Right lobe of liver (tissue), 6 donors: Measurements from ENCODE around the gene HERC6. TPM values are rescaled to one million over a fixed set of nuclear protein-coding genes. Genes with fewer than 3 reads are reported as not detected.

ENCODE experiments used
- ATAC-seq, 4 donors: fragments of 200-7000 bp; cut with Tn5 transposase; one replicate each; pipeline ENCODE4 v1.9.1; 2020; ENCODE audit warnings: mild to moderate bottlenecking in 4 of 4, moderate library complexity in 4 of 4
- DNase-seq, 3 donors: peaks; one replicate each; pipeline ENCODE4 v3.0.0-alpha.2; 2020
- H3K27ac ChIP-seq, 3 donors: fragments of 200-600 bp; one replicate each; pipeline ENCODE4 v1.8.0; 2022
- H3K27me3 ChIP-seq, 2 donors: fragments of 200-600 bp; one replicate each; pipeline ENCODE4 v1.8.0; 2022
- H3K36me3 ChIP-seq, 4 donors: fragments of 200-600 bp; sonication (generic) in 1 of 4; one replicate each; pipeline versions ENCODE4 v1.5.1 to v1.8.0; 2017 to 2022; ENCODE audit warnings: control low read depth in 1 of 4
- H3K4me1 ChIP-seq, 4 donors: fragments of 200-600 bp; sonication (generic) in 1 of 4; one replicate each; pipeline versions ENCODE4 v1.5.1 to v1.8.0; 2017 to 2022; ENCODE audit warnings: control low read depth in 1 of 4
- H3K4me3 ChIP-seq, 3 donors: fragments of 200-600 bp; one replicate each; pipeline ENCODE4 v1.8.0; 2022
- H3K9me3 ChIP-seq, 4 donors: fragments of 200-600 bp; sonication (generic) in 1 of 4; one replicate each; pipeline versions ENCODE4 v1.5.1 to v1.8.0; 2017 to 2022; ENCODE audit warnings: control low read depth in 1 of 4
- CTCF ChIP-seq, 4 donors: fragments of 200-600 bp in 3 of 4; fragments of 450-650 bp in 1 of 4; IDR thresholded peaks; one replicate each; pipeline versions ENCODE4 v1.5.1 to v1.8.0; 2016 to 2022; ENCODE audit warnings: antibody characterized with exemption in 4 of 4, mild to moderate bottlenecking in 2 of 4
- POLR2A ChIP-seq: fragments of 450-650 bp; IDR thresholded peaks from one replicate; pipeline ENCODE4 v1.6.1; 2017; ENCODE audit warnings: antibody characterized with exemption, mild to moderate bottlenecking
- WGBS: methylation state at CpG from one replicate; pipeline ENCODE4 v1.1.6; 2018; ENCODE audit warnings: low coverage, low lambda C conversion rate; ENCODE audit not compliant: insufficient coverage; ENCODE audit errors: missing lambda C conversion rate; 5-methylcytosine and 5-hydroxymethylcytosine counted together
- intact Hi-C, 2 donors: fragments of 100-400 bp; cut with DNase I; formaldehyde crosslinking; loops; one replicate each; pipeline versions ENCODE4 v1.11.2 to v1.14.1; 2022
- total RNA-seq, 6 experiments: library from RNA; depleted of rRNA in 2 of 6; stranded (reverse); fragments of >200 nt in 2 of 6; fragmentation: NEBNext Ultra II Directional in 3 of 6; extraction: Animal tissue kit (Norgen Biotek cat#: 25700) in 3 of 6; gene quantifications; one replicate each; pipeline versions ENCODE4 v1.1.0 to v1.2.4, GENCODE V29; 2016 to 2023
- donor health status: DM: no; HTN: yes; CAD: no.
- donor health status: DM: no; HTN: no; CAD: no.
- donor health status: DM: no; HTN: no; CAD: no.
- donor health status: DM: no; HTN: yes; CAD: no.
- donor health status: DM: no; HTN: yes; CAD: no.

Gene HERC6
- total RNA-seq, 6 experiments from 2014 or later, result 1.7 to 4.2 (median 3.6) TPM

GRCh38 chr4:88465653-88466192, 87.1 kb downstream of the HERC6 start:
- ATAC-seq (no peak), DNase-seq (no peak)
- peaks cover 0 to 4% (median 0%) of the 10 kb centered on the region in 4 donors for H3K36me3 ChIP-seq
- no peaks in the 10 kb centered on the region for H3K9me3 ChIP-seq
- no peak overlapping the region for H3K4me3 ChIP-seq
- WGBS, result 86% methylated on average over 1 of the region's 1 CpG
- no peak overlapping the region for H3K27ac ChIP-seq
- H3K4me1 ChIP-seq, result no peaks in the 10 kb centered on the region
- no peak for TF ChIP-seq POLR2A
- no peak for TF ChIP-seq CTCF (IDR thresholded peaks at IDR 0.05)
- intact Hi-C loops, result no loop called here
- no peaks in the 10 kb centered on the region for H3K27me3 ChIP-seq

GRCh38 chr4:88467392-88467791, 88.7 kb downstream of the HERC6 start:
- no peak for TF ChIP-seq POLR2A
- no peak for TF ChIP-seq CTCF (IDR thresholded peaks at IDR 0.05)
- Histone ChIP-seq H3K4me1 (no peaks in the 10 kb centered on the region), H3K27ac (no peak overlapping the region), H3K4me3 (no peak overlapping the region), H3K9me3 (no peaks in the 10 kb centered on the region), H3K36me3 (peaks cover 0 to 4% (median 0%) of the 10 kb centered on the region in 4 donors), H3K27me3 (no peaks in the 10 kb centered on the region)
- 100% methylated on average over 1 of the region's 2 CpGs for WGBS
- ATAC-seq (no peak), DNase-seq (no peak)
- intact Hi-C loops, result no loop called here

- no peak overlapping the region for H3K27ac ChIP-seq
- no peak for TF ChIP-seq POLR2A
- TF ChIP-seq CTCF (IDR thresholded peaks at IDR 0.05), result no peak
- H3K36me3 ChIP-seq, result no peaks in the 10 kb centered on the region
- H3K27me3 ChIP-seq, result no peaks in the 10 kb centered on the region
- no peaks in the 10 kb centered on the region for H3K4me1 ChIP-seq
- WGBS, result 83% methylated on average over 5 of the region's 5 CpGs
- H3K4me3 ChIP-seq, result no peak overlapping the region
- no peak for DNase-seq
- no peak for ATAC-seq
- no peaks in the 10 kb centered on the region for H3K9me3 ChIP-seq
- intact Hi-C loops, result no loop called here
These were observed 98.7 kb downstream of the HERC6 start for GRCh38 chr4:88477229-88477860.

- ATAC-seq, result no peak
- intact Hi-C loops, result no loop called here
- Histone ChIP-seq H3K36me3 (no peaks in the 10 kb centered on the region), H3K9me3 (no peaks in the 10 kb centered on the region), H3K27me3 (no peaks in the 10 kb centered on the region), H3K4me3 (no peak overlapping the region), H3K4me1 (no peaks in the 10 kb centered on the region), H3K27ac (no peak overlapping the region)
- no peak for DNase-seq
- 73% methylated on average over 2 of the region's 2 CpGs for WGBS
- TF ChIP-seq POLR2A (no peak), CTCF (IDR thresholded peaks at IDR 0.05) (no peak)
These were observed 99.6 kb downstream of the HERC6 start for GRCh38 chr4:88478247-88478646.
